Sigmoid colon (tissue), 4 donors: ENCODE measurements around the gene KRTCAP2.

Experiments
- POLR2A ChIP-seq, 2 donors: fragments of 450-650 bp; IDR thresholded peaks; one replicate each; pipeline ENCODE4 v1.6.1; 2016; ENCODE audit warnings: antibody characterized with exemption in 2 of 2, mild to moderate bottlenecking in 2 of 2, moderate library complexity in 2 of 2
- POLR2AphosphoS5 ChIP-seq, 4 donors: sonication (generic); formaldehyde crosslinking; IDR thresholded peaks; one replicate each; pipeline ENCODE4 v1.6.1; 2017; ENCODE audit warnings: antibody characterized with exemption in 4 of 4
- TF ChIP-seq, protein P1 (sequence below), 4 experiments: fragments of 450-650 bp in 3 of 4; fragments of 200-600 bp in 1 of 4; IDR thresholded peaks; one replicate each; pipeline ENCODE4 v1.5.1; 2016 to 2019; ENCODE audit warnings: antibody characterized with exemption in 4 of 4, mild to moderate bottlenecking in 3 of 4, moderate library complexity in 2 of 4

DNA sequence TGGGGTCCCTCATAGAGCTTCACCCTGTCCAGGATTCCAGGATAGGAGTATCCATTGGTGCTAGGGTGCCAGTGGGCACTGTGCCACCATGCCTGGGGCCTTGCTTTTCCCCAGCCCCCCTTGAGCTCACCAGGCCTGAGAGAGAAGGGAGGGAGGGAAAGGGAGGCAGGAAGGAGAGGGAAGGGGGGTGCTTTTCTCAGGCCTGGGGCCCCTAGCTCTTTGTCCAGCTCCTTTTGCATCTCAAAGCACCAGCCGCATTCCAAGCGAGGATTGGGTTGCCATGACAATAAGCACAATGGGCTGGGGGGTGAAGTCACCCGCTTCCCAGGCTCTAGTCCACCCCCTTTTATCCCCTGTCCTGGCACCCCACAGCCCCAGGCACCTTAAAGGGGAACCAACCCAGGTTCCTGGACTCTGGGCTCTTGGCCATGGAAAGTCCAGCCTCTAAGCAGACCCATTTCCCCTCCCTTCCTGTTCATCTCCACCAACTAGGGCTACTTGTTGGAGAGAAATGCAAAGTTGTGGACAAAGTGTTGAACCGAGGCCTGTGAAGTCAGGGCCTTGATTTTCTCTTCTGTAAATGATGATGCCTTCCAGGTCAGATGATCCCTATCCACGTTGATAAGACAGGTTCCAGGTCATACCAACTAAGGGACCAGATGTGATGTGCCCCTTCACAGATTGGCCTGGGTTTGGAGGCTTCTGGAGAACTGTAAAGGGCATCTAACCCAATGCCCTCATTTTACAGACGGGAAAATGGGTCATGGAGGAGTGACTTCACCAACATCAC is 23.2 kb upstream of the KRTCAP2 start:
- TF ChIP-seq, protein P1, sequence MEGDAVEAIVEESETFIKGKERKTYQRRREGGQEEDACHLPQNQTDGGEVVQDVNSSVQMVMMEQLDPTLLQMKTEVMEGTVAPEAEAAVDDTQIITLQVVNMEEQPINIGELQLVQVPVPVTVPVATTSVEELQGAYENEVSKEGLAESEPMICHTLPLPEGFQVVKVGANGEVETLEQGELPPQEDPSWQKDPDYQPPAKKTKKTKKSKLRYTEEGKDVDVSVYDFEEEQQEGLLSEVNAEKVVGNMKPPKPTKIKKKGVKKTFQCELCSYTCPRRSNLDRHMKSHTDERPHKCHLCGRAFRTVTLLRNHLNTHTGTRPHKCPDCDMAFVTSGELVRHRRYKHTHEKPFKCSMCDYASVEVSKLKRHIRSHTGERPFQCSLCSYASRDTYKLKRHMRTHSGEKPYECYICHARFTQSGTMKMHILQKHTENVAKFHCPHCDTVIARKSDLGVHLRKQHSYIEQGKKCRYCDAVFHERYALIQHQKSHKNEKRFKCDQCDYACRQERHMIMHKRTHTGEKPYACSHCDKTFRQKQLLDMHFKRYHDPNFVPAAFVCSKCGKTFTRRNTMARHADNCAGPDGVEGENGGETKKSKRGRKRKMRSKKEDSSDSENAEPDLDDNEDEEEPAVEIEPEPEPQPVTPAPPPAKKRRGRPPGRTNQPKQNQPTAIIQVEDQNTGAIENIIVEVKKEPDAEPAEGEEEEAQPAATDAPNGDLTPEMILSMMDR (IDR thresholded peaks at IDR 0.05) = no peak
- TF ChIP-seq POLR2A (IDR thresholded peaks at IDR 0.05) (no peak), POLR2AphosphoS5 (IDR thresholded peaks at IDR 0.05) (no peak)
